VCaP (cell line): ENCODE measurements around the gene BICDL1.

Experiments
- H3K27ac ChIP-seq: fragments of 450-650 bp; 2 replicates; pipeline ENCODE4 v1.5.1; 2017
- CTCF ChIP-seq: fragments of 450-650 bp; conservative IDR thresholded peaks from 2 replicates; pipeline ENCODE4 v1.5.1; 2017; ENCODE audit warnings: mild to moderate bottlenecking, moderate library complexity

BICDL1 gene

GRCh38 chr12:120096671-120097202 is 107.7 kb downstream of the BICDL1 start:
- no peak overlapping the region for H3K27ac ChIP-seq
- no peak for TF ChIP-seq CTCF

- TF ChIP-seq CTCF: no peak
- H3K27ac ChIP-seq: no peak overlapping the region
Measured at GRCh38 chr12:120098756-120099470, 109.9 kb downstream of the BICDL1 start.

- no peak for TF ChIP-seq CTCF
- no peak overlapping the region for H3K27ac ChIP-seq
Measured at GRCh38 chr12:120099738-120100137, 110.7 kb downstream of the BICDL1 start.

GRCh38 chr12:120100630-120101029 is 111.6 kb downstream of the BICDL1 start:
- no peak for TF ChIP-seq CTCF
- peak overlapping the region; percentile 61 for H3K27ac ChIP-seq

- no peak for TF ChIP-seq CTCF
- H3K27ac ChIP-seq: peak overlapping the region; percentile 61
Measured at GRCh38 chr12:120101182-120101581, 112.1 kb downstream of the BICDL1 start.

- H3K27ac ChIP-seq: peak overlapping the region; percentile 61
- TF ChIP-seq CTCF: no peak
Measured at GRCh38 chr12:120101617-120102016, 112.6 kb downstream of the BICDL1 start.

GRCh38 chr12:120102189-120103043 is 113.4 kb downstream of the BICDL1 start:
- H3K27ac ChIP-seq: peak overlapping the region; percentile 61; the same call in 1 of the 2 replicates
- TF ChIP-seq CTCF: no peak
